GM12801 (cell line): Measurements from ENCODE around the gene ARHGAP18.

ENCODE experiments used
- CTCF ChIP-seq: IDR thresholded peaks from one replicate; pipeline ENCODE4 v1.5.1; 2011; ENCODE audit warnings: control low read depth; ENCODE audit not compliant: insufficient read length; ENCODE audit errors: extremely low read depth

Gene ARHGAP18

GRCh38 chr6:129604321-129604720 is 105.7 kb downstream of the ARHGAP18 start:
- no peak for TF ChIP-seq CTCF

- no peak for TF ChIP-seq CTCF
Measured at GRCh38 chr6:129603741-129604140, 106.2 kb downstream of the ARHGAP18 start.

GRCh38 chr6:129601323-129601722 is 108.7 kb downstream of the ARHGAP18 start:
- no peak for TF ChIP-seq CTCF

GRCh38 chr6:129599467-129599866 is 110.5 kb downstream of the ARHGAP18 start:
- no peak for TF ChIP-seq CTCF

GRCh38 chr6:129598244-129599187 is 111.5 kb downstream of the ARHGAP18 start:
- TF ChIP-seq CTCF, result no peak

GRCh38 chr6:129597023-129597713 is 112.8 kb downstream of the ARHGAP18 start:
- TF ChIP-seq CTCF, result no peak

GRCh38 chr6:129596522-129596921 is 113.5 kb downstream of the ARHGAP18 start:
- no peak for TF ChIP-seq CTCF
